ENCODE data around the gene LRP5.

LRP5 gene

DNA sequence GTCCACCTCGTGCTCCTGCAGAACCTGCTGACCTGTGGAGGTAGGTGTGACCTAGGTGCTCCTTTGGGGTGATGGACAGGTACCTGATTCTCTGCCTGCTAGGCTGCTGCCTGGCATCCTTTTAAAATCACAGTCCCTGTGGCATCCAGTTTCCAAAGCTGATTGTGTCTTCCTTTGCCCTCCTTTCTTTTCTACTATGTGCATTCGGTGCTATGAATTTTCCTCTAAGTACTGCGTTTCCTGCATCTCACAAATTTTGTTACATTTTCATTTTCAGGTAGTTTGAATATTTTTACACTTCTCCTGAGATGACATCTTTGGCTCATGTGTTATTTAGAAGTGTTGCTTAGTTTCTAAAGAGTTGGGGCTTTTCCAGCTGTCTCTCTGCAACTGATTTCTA, 117.3 kb downstream of the LRP5 start:
- no peak for TF ChIP-seq TAF1 (IDR thresholded peaks at IDR 0.05; ENCODE audit: borderline replicate concordance, insufficient read depth, low read length)
- TF ChIP-seq, protein P1, sequence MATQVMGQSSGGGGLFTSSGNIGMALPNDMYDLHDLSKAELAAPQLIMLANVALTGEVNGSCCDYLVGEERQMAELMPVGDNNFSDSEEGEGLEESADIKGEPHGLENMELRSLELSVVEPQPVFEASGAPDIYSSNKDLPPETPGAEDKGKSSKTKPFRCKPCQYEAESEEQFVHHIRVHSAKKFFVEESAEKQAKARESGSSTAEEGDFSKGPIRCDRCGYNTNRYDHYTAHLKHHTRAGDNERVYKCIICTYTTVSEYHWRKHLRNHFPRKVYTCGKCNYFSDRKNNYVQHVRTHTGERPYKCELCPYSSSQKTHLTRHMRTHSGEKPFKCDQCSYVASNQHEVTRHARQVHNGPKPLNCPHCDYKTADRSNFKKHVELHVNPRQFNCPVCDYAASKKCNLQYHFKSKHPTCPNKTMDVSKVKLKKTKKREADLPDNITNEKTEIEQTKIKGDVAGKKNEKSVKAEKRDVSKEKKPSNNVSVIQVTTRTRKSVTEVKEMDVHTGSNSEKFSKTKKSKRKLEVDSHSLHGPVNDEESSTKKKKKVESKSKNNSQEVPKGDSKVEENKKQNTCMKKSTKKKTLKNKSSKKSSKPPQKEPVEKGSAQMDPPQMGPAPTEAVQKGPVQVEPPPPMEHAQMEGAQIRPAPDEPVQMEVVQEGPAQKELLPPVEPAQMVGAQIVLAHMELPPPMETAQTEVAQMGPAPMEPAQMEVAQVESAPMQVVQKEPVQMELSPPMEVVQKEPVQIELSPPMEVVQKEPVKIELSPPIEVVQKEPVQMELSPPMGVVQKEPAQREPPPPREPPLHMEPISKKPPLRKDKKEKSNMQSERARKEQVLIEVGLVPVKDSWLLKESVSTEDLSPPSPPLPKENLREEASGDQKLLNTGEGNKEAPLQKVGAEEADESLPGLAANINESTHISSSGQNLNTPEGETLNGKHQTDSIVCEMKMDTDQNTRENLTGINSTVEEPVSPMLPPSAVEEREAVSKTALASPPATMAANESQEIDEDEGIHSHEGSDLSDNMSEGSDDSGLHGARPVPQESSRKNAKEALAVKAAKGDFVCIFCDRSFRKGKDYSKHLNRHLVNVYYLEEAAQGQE (IDR thresholded peaks at IDR 0.05; ENCODE audit: insufficient read depth in 1 of 2, low read depth in 2 of 2, low read length in 2 of 2) = no peak
- no peak for TF ChIP-seq SIN3A (IDR thresholded peaks at IDR 0.05; ENCODE audit: borderline replicate concordance, insufficient read depth, low read length)
- TF ChIP-seq POLR2AphosphoS5 (IDR thresholded peaks at IDR 0.05; ENCODE audit: low read depth, low read length) = no peak
- TF ChIP-seq FOXP2 (optimal IDR thresholded peaks at IDR 0.05; ENCODE audit: borderline replicate concordance, extremely low read depth, extremely low read length, insufficient read depth) = no peak

DNA sequence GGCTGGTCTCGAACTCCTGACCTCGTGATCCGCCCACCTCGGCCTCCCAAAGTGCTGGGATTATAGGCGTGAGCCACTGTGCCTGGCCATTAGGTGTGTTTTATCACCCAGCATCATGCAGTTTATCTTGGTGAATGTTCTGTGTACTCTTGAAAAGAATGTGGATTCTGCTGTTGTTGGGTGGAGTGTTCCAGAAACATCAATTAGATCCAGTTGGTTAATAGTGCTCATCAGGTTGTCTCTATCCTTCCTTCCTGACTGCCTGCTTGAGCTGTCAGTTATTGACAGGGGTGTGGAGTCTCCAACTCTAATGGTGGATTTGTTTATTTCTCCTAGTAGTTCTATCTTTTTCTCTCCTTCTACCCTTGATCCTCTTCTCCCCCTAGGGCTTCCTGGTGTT, 118.0 kb downstream of the LRP5 start:
- no peak for TF ChIP-seq POLR2AphosphoS5 (IDR thresholded peaks at IDR 0.05; ENCODE audit: low read depth, low read length)
- TF ChIP-seq, protein P1 (IDR thresholded peaks at IDR 0.05; ENCODE audit: insufficient read depth in 1 of 2, low read depth in 2 of 2, low read length in 2 of 2) = no peak
- no peak for TF ChIP-seq FOXP2 (optimal IDR thresholded peaks at IDR 0.05; ENCODE audit: borderline replicate concordance, extremely low read depth, extremely low read length, insufficient read depth)
- TF ChIP-seq SIN3A (IDR thresholded peaks at IDR 0.05; ENCODE audit: borderline replicate concordance, insufficient read depth, low read length) = no peak
- TF ChIP-seq TAF1 (IDR thresholded peaks at IDR 0.05; ENCODE audit: borderline replicate concordance, insufficient read depth, low read length) = no peak

DNA sequence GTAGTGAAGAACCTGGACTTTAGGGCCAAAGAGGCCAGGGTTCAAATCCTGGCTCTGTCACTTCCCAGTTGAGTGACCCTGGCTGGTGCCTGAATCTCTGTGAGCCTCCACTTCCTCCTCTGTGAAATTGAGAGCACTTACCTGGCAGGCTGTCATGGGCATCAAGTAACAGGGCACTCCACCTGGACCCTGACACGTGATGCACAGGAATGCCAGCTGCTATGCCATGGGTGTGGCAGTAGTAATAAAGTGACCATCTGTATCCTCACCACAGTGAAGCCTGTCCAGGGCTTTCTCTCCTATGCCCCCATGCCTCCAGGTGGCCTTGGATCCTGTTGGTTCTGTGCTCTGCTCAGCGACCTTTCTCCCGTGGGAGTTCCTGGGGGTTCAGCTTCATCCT, 118.4 kb downstream of the LRP5 start:
- TF ChIP-seq SIN3A (IDR thresholded peaks at IDR 0.05; ENCODE audit: borderline replicate concordance, insufficient read depth, low read length) (no peak), TAF1 (IDR thresholded peaks at IDR 0.05; ENCODE audit: borderline replicate concordance, insufficient read depth, low read length) (no peak), POLR2AphosphoS5 (IDR thresholded peaks at IDR 0.05; ENCODE audit: low read depth, low read length) (no peak), FOXP2 (optimal IDR thresholded peaks at IDR 0.05; ENCODE audit: borderline replicate concordance, extremely low read depth, extremely low read length, insufficient read depth) (no peak)
- TF ChIP-seq, protein P1 (IDR thresholded peaks at IDR 0.05; ENCODE audit: insufficient read depth in 1 of 2, low read depth in 2 of 2, low read length in 2 of 2) = no peak

DNA sequence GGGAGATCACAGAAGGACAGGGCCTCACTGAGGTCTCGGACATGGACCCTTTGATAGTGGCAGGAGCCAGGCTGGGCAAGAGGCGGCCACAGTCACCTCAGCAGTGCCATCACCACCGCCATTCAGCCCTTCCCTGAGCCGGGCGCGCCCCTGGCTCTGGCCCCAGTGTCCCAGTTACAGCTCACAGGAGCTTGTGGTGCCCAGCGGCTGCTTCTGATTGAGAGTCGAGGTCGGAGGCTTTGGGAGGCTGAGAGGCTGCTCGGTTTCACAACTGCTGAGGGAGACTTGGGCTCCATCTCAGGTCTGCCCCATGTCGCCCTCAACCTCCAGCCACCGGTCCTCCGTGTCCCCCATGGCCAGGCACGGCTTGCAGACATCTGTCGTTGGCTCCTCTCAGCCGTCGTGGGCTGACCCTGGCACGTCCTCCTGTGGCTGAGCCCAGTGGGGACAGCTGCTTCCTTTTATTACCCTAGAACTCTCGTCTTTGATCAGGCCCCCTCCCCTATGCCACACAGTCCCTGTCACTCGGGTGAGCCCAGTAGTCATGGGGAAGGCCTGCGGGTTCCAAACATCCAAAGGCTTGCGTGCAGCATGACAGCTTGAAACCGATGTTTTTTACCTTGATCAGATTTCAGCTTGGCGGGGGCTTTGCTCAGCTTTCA, 119.7 kb downstream of the LRP5 start:
- TF ChIP-seq, protein P1 (IDR thresholded peaks at IDR 0.05; ENCODE audit: insufficient read depth in 1 of 2, low read depth in 2 of 2, low read length in 2 of 2) = no peak
- TF ChIP-seq SIN3A (IDR thresholded peaks at IDR 0.05; ENCODE audit: borderline replicate concordance, insufficient read depth, low read length) (no peak), TAF1 (IDR thresholded peaks at IDR 0.05; ENCODE audit: borderline replicate concordance, insufficient read depth, low read length) (no peak), FOXP2 (optimal IDR thresholded peaks at IDR 0.05; ENCODE audit: borderline replicate concordance, extremely low read depth, extremely low read length, insufficient read depth) (no peak), POLR2AphosphoS5 (IDR thresholded peaks at IDR 0.05; ENCODE audit: low read depth, low read length) (no peak)
